Activated naive CD8-positive, alpha-beta T cell treated with anti-CD3 and anti-CD28 coated beads for 36 hours (primary cell): ENCODE measurements around the gene GGCX. TPM values are rescaled to one million over a fixed set of nuclear protein-coding genes. Genes with fewer than 3 reads are reported as not detected.

Experiments used
- DNase-seq: peaks from one replicate; pipeline ENCODE4 v3.0.0; 2021
- H3K27ac Mint-ChIP-seq: one replicate; pipeline ENCODE4 v1.8.0; 2022; ENCODE audit warnings: mild to moderate bottlenecking, moderate library complexity, mixed read lengths
- H3K27me3 Mint-ChIP-seq: one replicate; pipeline ENCODE4 v1.8.0; 2022; ENCODE audit warnings: mild to moderate bottlenecking, mixed read lengths
- H3K36me3 Mint-ChIP-seq: one replicate; pipeline ENCODE4 v1.8.0; 2021; ENCODE audit warnings: mild to moderate bottlenecking, mixed read lengths
- H3K4me1 Mint-ChIP-seq: one replicate; pipeline ENCODE4 v1.8.0; 2021; ENCODE audit warnings: mixed read lengths
- H3K4me3 Mint-ChIP-seq: one replicate; pipeline ENCODE4 v1.8.0; 2022; ENCODE audit warnings: mild to moderate bottlenecking, moderate library complexity, mixed read lengths
- H3K9me3 Mint-ChIP-seq: one replicate; pipeline ENCODE4 v1.8.0; 2022; ENCODE audit warnings: mixed read lengths
- total RNA-seq, 2 experiments: library from RNA; stranded (reverse); gene quantifications; one replicate each; pipeline ENCODE4 v1.2.3, GENCODE V29; 2021

GGCX gene
- total RNA-seq, 2 experiments from 2014 or later = 19.6 to 19.9 TPM

GRCh38 chr2:85503851-85504777, 57.2 kb downstream of the GGCX start:
- H3K9me3 Mint-ChIP-seq = no peaks in the 10 kb centered on the region
- H3K36me3 Mint-ChIP-seq = no peaks in the 10 kb centered on the region
- H3K4me3 Mint-ChIP-seq = no peak overlapping the region
- H3K27ac Mint-ChIP-seq = no peak overlapping the region
- no peaks in the 10 kb centered on the region for H3K27me3 Mint-ChIP-seq
- no peak for DNase-seq
- no peaks in the 10 kb centered on the region for H3K4me1 Mint-ChIP-seq

- no peaks in the 10 kb centered on the region for H3K4me1 Mint-ChIP-seq
- H3K27me3 Mint-ChIP-seq = no peaks in the 10 kb centered on the region
- H3K27ac Mint-ChIP-seq = no peak overlapping the region
- no peak for DNase-seq
- no peaks in the 10 kb centered on the region for H3K36me3 Mint-ChIP-seq
- H3K4me3 Mint-ChIP-seq = no peak overlapping the region
- H3K9me3 Mint-ChIP-seq = no peaks in the 10 kb centered on the region
Measured at GRCh38 chr2:85503168-85503850, 58.0 kb downstream of the GGCX start.

- Mint-ChIP-seq H3K36me3 (no peaks in the 10 kb centered on the region), H3K27ac (no peak overlapping the region), H3K9me3 (no peaks in the 10 kb centered on the region), H3K4me1 (no peaks in the 10 kb centered on the region), H3K4me3 (no peak overlapping the region), H3K27me3 (no peaks in the 10 kb centered on the region)
- DNase-seq = no peak
Measured at GRCh38 chr2:85502720-85503119, 58.6 kb downstream of the GGCX start.

- no peaks in the 10 kb centered on the region for H3K9me3 Mint-ChIP-seq
- H3K4me1 Mint-ChIP-seq = no peaks in the 10 kb centered on the region
- no peaks in the 10 kb centered on the region for H3K27me3 Mint-ChIP-seq
- no peak for DNase-seq
- H3K36me3 Mint-ChIP-seq = no peaks in the 10 kb centered on the region
- no peak overlapping the region for H3K4me3 Mint-ChIP-seq
- H3K27ac Mint-ChIP-seq = no peak overlapping the region
Measured at GRCh38 chr2:85501248-85501647, 60.0 kb downstream of the GGCX start.

GRCh38 chr2:85497944-85498630, 63.2 kb downstream of the GGCX start:
- Mint-ChIP-seq H3K36me3 (no peaks in the 10 kb centered on the region), H3K4me1 (no peaks in the 10 kb centered on the region), H3K27ac (no peak overlapping the region), H3K9me3 (no peaks in the 10 kb centered on the region), H3K4me3 (no peak overlapping the region), H3K27me3 (no peaks in the 10 kb centered on the region)
- DNase-seq = no peak

- H3K4me3 Mint-ChIP-seq = no peak overlapping the region
- no peak for DNase-seq
- no peak overlapping the region for H3K27ac Mint-ChIP-seq
- no peaks in the 10 kb centered on the region for H3K4me1 Mint-ChIP-seq
- no peaks in the 10 kb centered on the region for H3K9me3 Mint-ChIP-seq
- no peaks in the 10 kb centered on the region for H3K27me3 Mint-ChIP-seq
- no peaks in the 10 kb centered on the region for H3K36me3 Mint-ChIP-seq
Measured at GRCh38 chr2:85496436-85496835, 64.9 kb downstream of the GGCX start.

Other genes starting within 250 kb of the GGCX start
- gene TGOLN2, start 233.5 kb downstream of the GGCX start, total RNA-seq = 10 to 100 TPM; 74.9 to 77.2 TPM
- 10 to 100 TPM; 21.5 to 23.3 TPM for gene RETSAT, start 207.0 kb downstream of the GGCX start, total RNA-seq
- gene ELMOD3, start 206.7 kb downstream of the GGCX start, total RNA-seq = 10 to 100 TPM in 1 of 2 experiments, 1 to 10 TPM in 1; 9.8 to 11.3 TPM
- 10 to 100 TPM; 18.1 to 19.8 TPM for gene CAPG, start 151.1 kb downstream of the GGCX start, total RNA-seq
- 1 to 10 TPM in 1 of 2 experiments, under 1 TPM in 1; 0.74 to 1.2 TPM for gene SH2D6, start 142.8 kb downstream of the GGCX start, total RNA-seq
- gene MAT2A, start 22.3 kb downstream of the GGCX start, total RNA-seq = 100 to 1,000 TPM; 368 to 384 TPM
- gene VAMP8, start 16.1 kb upstream of the GGCX start, total RNA-seq = 10 to 100 TPM; 94.3 to 98.3 TPM
- gene VAMP5, start 22.9 kb upstream of the GGCX start, total RNA-seq = 10 to 100 TPM; 27.9 to 29.3 TPM
- gene RNF181, start 34.3 kb upstream of the GGCX start, total RNA-seq = 100 to 1,000 TPM in 1 of 2 experiments, 10 to 100 TPM in 1; 90.9 to 104 TPM
- gene TMEM150A, start 41.2 kb upstream of the GGCX start, total RNA-seq = 1 to 10 TPM; 2.4 to 3.4 TPM
- gene C2orf68, start 50.6 kb upstream of the GGCX start, total RNA-seq = 10 to 100 TPM; 23.1 to 25.0 TPM
- 100 to 1,000 TPM in 1 of 2 experiments, 10 to 100 TPM in 1; 97.9 to 109 TPM for gene USP39, start 54.7 kb upstream of the GGCX start, total RNA-seq
- not detected for gene SFTPB, start 106.7 kb upstream of the GGCX start, total RNA-seq
- 1 to 10 TPM; 1.5 to 2.1 TPM for gene GNLY, start 132.9 kb upstream of the GGCX start, total RNA-seq
- gene ATOH8, start 192.5 kb upstream of the GGCX start, total RNA-seq = not detected